Lower leg skin (tissue), 3 donors: Measurements from ENCODE around the gene PBX1.

Experiments
- POLR2A ChIP-seq, 2 donors: fragments of 450-650 bp; IDR thresholded peaks; one replicate each; pipeline ENCODE4 v1.6.1; 2016 to 2017; ENCODE audit warnings: antibody characterized with exemption in 2 of 2, mild to moderate bottlenecking in 1 of 2, moderate library complexity in 1 of 2
- TF ChIP-seq, protein P1 (sequence below), 3 donors: fragments of 450-650 bp; IDR thresholded peaks; one replicate each; pipeline ENCODE4 v1.5.1; 2016; ENCODE audit warnings: antibody characterized with exemption in 3 of 3, mild to moderate bottlenecking in 3 of 3, moderate library complexity in 2 of 3

DNA sequence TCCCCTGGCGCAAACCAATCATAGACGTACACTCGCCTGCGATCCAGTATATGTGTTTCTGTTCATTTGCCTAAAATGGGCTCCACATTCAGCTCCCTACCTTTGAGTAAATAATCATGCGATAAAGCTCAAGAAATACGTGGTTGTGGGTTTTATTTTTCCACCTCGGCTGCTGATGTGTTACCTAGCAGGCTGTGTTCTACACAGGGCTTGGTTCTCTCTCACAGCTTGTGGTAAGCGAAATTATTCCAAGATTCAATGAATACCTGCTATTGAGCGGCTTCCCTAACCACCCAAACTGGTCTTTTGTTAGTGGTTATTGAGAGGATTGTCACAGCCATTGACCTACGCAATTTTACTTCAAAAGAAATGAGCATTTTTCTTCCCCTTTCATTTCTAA is 180.2 kb downstream of the PBX1 start:
- TF ChIP-seq, protein P1, sequence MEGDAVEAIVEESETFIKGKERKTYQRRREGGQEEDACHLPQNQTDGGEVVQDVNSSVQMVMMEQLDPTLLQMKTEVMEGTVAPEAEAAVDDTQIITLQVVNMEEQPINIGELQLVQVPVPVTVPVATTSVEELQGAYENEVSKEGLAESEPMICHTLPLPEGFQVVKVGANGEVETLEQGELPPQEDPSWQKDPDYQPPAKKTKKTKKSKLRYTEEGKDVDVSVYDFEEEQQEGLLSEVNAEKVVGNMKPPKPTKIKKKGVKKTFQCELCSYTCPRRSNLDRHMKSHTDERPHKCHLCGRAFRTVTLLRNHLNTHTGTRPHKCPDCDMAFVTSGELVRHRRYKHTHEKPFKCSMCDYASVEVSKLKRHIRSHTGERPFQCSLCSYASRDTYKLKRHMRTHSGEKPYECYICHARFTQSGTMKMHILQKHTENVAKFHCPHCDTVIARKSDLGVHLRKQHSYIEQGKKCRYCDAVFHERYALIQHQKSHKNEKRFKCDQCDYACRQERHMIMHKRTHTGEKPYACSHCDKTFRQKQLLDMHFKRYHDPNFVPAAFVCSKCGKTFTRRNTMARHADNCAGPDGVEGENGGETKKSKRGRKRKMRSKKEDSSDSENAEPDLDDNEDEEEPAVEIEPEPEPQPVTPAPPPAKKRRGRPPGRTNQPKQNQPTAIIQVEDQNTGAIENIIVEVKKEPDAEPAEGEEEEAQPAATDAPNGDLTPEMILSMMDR (IDR thresholded peaks at IDR 0.05), result no peak
- TF ChIP-seq POLR2A (IDR thresholded peaks at IDR 0.05), result no peak
